Activated CD4-positive, CD25-positive, alpha-beta regulatory T cell (primary cell): ENCODE data around the gene DCAF4.
A peak's percentile ranks its signal among the peaks of the same experiment; 100 is the strongest.

Experiments used
- DNase-seq, 4 experiments: peaks; one replicate each; lab custom pipeline; 2025; lab: John Stamatoyannopoulos, UW

Gene DCAF4

DNA sequence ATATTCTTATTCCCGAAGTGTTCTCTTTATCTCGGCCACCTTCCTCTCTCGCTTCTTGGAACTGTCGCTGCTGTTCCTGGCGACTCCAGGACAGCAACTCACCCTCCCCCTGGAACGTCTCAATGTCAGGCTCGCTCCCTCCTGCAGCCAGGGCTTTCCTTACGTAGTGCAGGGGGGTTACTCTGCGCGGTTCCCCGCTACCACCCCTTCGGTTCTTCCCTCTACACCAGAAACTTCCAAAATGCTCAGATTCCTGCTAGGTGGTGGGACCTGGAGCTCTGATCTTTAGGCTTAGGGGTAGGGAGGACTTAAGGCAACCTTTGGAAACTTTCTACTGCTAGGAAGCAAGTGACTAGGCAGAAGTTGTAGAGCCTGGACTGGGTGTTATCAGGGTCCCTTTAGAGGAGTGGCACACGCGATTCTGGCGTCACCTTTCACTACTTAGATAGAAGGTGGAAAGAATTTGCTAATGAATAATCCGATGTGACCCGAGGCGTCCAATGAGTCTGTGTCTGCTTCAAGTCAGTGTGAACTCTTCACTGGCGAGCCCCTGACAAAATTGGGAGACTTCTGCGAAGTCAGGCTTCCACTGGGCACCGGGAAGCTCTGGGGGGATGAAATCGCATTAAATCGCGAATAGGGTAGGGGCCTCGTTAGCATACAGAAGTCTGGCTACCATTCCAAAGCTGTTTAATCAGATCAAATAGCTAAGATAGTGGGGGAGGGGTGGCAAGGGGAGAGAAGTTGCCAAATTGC lies 31.5 kb upstream of the DCAF4 start:
- DNase-seq = no peak

DNA sequence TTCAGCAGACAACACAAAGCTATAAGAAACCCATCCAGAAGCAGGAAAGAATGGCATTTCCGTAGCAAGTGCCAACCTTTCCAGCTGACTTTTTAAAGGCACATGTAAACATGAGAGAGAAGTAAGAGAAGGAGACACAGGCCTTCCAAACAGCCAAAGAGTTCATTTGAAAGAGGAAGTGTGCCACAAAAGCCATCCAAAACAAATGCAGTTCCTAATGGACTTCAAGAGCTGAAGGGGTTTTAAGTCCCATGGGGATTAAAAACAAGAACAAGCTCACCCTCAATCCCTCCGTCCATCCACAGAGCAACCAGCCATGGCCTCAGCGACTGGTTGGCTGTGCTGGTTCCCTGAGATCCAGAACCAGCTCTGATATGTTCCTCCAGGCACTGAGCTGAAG lies 27.8 kb upstream of the DCAF4 start:
- DNase-seq = no peak

DNA sequence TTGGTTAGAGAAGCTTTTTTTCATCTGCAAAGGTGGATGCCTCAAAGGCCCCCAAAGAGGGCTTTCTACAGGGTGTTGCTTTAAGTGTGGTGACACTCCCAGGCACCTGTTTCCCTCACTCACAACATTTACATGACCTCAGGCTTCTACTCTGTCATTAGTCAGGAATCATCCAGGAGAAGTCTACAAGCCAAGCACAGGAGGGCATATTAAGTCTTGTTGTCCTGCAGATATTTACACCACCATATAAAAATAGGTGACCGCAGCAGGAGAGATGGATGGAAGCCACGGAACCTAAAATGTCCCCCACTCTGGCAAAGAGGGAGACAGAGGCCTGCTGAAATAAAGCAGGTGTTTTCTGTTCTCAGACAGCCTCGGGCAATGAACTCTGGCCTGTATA lies 24.9 kb upstream of the DCAF4 start:
- no peak for DNase-seq

DNA sequence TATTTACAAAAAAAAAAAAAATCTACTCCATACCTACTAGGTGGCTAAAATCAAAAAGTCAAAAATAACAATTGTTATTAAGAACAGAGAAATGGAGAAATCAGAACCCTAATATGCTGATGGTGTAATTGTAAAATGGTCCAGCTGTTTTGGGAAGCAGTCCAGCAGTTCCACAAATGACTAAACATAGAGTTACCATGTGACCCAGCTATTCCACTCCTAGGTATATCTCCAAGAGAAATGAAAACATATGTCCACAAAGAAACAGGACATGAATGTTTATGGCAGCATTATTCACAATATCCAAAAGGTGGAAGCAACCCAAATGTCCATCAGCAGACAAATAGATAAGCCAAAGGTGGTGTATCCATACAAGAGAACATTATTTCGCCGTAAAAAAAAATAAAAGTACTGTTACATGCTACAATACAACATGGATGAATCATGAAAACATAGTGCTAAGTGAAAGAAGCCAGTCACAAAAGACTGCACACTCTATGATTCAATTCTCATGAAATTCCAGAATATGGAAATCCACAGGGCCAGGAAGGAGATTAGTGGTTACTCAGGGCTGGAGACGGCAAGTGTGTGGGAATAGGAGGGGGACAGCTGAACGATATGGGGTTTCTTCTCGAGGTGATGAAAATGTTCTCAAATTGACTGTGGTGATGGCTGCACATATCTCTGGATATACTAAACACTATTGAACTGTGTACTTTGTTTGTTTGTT lies 23.3 kb upstream of the DCAF4 start:
- DNase-seq = no peak

DNA sequence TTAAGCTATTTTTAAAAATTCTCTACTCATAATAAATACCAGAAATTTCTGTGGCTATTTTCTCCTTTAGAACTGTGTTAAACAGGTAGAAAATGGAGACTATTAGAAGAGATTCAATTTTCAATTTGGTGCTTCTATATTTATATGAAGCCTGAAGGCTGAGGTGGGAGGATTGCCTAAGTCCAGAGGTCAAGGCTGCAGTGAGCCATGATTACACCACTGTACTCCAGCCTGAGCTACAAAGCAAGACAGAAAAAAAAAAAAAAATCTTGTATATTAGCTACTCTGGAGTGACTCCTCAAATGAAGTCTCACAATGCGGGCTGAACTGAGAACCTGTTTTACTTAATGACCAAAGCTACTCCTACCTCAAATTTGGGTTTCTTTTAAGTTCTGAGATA lies 22.5 kb upstream of the DCAF4 start:
- DNase-seq = no peak

DNA sequence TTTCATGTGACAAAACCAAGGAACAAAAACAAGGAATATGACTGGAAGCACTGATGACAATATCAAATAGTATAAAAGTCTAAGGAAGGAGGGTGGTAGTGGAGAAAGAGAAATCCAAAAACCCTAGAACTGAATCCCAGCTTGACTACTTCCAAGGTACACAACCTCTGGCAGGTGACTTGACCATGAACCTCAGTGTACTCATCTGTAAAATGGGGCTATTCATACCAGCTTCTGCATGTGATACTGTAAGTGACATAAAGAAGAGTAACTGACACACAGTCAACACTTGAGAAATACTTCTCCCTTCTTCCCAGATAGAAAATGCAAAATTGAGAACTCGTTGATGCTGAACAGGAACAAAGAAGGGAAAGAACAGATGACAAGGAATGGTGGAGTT lies 22.0 kb upstream of the DCAF4 start:
- no peak for DNase-seq

DNA sequence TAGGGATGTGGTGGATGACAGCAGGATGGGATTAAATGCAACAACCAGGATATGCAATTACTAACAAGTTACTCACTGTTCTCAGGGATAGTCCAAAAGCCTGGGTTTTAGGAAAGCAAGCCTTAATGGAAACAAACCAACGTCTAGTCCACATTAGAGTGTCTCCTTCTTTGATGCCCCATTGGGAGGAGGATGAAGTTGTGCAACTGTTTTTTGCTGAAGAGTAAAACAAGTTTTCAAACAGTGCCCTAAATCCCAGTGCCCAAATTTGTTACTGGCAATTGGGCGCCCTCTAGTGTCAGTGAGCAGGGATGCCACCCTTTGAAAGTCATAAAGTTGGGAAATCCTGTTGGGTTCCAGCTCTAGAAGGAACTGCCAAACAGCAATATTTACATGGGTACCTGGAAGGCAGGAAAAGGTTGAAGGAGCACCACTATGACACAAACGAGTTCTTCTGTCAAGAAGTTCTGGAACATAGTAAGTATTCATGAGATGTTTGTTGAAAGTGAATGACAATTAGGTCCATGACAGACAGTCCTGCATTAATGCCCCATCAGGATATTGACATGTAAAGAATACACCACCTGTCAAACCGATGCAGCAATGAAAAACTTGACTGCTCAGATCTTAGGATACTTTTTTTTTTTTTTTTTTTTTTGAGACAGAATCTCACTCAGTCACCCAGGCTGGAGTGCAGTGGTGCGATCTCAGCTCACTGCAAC lies 21.3 kb upstream of the DCAF4 start:
- DNase-seq = peak; percentile 11 to 19 (median 15)

DNA sequence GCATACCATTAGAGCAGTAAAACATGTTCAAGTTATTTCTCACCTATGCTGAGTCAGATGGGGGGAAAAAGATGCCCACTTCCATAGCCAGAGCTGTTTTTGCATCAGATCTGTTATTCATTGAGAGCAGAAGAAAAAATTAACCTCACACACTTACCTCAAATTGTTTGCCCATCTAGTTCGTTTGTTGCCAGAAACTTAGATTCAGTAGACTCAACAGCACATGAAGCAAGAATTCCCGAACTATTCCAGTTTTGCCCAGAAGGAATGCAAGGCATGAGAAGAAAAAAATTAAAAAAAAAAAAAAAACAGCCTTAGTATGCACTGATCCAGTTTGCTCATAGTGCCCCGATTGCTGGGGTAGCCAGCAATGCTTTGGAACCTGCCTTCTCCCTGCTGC lies 19.9 kb upstream of the DCAF4 start:
- DNase-seq = no peak

DNA sequence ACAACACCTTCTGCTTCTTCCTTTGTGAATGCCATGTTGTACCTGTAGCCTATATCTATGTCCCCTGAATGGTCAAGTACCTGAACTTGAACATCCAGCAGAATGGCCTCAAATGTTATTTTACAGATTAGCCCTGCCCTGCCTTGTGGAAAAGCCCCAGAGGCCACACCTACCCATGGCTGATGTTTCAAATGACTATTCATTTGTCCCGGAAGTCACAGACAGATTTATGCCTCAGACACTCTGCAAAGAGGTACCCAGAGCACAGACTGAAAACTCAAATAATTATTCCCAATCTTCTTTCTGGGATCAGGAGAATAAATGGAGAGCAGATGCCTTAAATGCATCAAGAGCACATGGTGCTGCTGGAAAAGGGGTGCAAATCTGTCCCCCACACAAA lies 19.4 kb upstream of the DCAF4 start:
- no peak for DNase-seq

DNA sequence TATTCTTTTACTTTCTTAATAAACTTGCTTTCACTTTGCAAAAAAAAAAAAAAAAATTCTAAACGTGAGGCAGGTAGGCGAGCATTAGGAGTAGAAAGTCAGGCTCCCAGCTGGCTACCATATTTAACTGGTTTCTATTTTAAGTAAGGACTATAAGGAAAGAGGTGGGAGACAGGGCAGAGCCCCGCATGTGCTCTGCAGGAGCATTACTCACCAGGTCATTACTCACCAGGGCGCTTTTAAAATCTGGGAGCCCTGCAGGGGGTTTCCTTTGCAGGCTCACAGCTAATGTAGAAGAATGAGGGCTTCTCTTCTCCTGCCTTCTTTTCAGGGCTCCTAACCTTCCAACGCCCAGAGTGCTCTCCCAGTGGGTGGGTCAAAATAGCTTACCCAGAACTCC lies 18.4 kb upstream of the DCAF4 start:
- DNase-seq = no peak

DNA sequence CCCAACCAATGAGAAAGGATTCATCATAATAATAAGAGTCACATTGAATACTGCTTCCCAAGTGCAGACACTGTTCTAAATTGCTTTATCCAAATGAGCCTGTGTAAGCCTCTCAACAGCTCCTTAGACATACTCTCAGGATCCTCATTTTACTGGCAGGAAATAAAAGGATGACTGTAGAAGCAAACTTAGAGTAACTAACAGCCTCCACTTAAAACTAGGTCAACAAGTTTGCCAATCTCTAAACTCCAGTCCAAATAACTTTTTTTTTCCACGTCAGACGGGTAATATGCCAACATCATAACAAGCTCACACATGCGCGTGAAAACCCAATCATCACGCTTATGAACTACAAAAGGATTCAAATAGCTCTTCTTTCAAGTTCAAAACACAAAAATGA lies 17.1 kb upstream of the DCAF4 start:
- no peak for DNase-seq

DNA sequence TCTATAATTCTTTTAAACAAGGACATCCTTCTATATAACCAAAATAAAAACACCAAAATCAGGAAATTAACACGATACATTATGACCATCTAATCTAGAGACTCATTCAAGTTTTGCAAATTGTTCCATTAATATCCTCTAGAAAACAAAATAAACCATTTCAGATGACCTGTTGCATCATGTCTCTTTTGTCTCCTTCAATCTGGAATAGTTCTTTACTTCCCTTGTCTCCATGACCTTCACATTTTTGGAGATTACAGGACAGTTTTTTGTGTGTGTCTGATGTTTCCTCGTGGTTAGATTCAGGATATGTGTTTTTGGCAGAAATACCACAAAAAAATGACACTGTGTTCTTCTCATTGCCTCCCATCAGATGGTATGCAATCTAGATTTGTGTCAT lies 12.5 kb upstream of the DCAF4 start:
- DNase-seq = no peak

DNA sequence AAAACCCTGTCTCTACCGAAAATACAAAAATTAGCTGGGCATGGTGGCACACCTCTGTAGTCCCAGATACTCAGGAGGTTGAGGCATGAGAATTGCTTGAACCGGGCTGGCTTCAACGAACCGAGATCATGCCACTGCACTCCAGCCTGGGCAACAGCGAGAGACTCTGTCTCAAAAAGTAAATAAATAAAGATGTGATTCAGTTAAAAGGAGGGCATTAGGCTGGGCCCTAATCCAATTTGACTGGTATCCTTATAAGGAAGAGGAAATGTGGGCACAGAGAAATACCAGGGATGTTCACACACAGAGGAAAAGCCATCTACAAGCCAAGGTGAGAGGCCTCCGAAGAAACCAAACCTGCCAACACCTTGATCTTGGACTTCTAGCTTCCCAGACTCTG lies 10.1 kb upstream of the DCAF4 start:
- no peak for DNase-seq

DNA sequence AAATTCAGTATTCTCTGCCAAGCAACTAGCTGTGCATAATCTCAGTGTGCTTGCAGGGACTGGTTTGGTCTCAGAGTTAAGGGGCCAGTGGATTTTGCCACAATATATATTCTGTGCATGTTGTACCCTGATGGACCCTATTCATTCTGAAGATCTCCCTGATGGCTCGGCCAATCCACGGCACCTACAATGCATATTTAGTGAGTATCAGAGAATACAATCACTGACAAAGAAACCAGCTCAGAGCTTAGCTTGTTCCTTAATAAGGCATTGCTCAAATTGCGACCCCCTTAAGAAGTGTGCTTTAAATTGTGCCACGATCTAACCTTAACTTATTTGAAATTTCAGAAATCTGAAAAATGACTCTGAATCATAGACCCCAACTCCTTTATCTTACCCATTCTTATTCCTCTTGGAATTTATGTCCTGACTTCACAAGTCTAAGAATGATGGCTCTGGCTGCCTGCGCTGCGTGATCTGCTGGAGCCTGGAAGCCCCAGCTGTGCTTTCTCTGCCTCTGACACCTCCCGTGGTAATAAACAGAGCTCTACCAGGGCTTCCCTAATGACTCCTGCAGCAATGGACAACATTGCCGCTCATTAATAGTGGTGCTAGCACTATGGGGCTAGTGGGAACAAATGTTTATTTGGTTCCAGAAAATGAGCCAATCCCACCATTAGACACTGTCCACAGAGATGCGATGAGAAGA lies 9.0 kb upstream of the DCAF4 start:
- DNase-seq = no peak

DNA sequence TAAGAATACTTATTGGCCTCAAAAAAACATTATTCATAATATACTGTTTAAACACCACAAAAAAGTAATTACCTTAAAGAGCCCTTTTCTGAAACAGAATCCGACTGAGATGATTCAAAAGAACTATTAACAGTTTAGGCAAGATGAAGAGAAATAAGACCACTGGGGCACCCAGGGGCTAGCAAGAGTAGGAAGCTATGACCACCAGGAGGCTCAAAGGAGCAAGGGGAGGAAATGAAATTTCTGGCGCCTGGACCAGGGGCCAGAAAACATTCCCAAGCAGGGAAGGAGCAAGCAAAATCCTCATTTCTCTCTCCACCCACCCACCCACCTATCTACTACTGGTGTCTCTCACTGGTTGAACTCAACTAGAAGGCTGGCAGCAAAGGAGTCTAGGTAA lies 6.3 kb upstream of the DCAF4 start:
- DNase-seq = no peak

DNA sequence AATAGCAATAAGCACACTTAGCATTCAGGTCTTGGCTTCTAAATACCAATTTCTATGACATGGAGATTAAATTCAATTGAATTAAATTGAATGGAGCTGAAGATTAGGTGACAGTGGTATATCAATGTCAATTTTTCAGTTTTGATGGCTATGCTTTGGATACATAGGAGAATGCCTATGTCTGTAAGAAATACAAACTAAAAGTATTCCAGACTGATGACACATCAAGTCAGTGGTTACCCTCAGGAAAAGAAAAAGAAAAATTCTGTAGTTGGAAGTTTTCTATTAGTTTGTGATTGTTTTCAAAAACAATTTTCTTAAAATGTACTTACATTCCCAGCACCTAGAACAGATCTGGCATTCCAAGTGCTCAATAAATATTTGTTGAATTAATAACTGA lies 4.9 kb upstream of the DCAF4 start:
- no peak for DNase-seq

DNA sequence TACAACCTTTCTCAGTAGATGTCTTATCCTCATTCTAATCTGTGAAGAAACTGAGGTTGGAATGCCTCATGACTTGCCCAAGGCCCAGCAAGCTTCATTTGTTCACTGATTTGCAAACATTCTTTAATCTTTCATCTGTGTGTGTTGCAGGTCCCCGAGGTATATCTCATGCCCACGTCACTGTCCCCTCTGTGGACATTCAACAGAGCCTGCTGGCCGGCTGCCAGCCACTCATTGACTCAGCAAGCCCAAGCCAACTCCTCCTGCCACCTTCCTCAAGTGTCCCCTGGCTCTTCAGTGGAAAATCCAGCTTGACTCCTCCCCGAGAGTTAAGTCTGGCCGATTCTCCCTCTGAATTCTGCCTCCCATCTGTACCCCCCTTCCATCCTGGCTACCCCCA lies 1.9 kb upstream of the DCAF4 start:
- DNase-seq = no peak

DNA sequence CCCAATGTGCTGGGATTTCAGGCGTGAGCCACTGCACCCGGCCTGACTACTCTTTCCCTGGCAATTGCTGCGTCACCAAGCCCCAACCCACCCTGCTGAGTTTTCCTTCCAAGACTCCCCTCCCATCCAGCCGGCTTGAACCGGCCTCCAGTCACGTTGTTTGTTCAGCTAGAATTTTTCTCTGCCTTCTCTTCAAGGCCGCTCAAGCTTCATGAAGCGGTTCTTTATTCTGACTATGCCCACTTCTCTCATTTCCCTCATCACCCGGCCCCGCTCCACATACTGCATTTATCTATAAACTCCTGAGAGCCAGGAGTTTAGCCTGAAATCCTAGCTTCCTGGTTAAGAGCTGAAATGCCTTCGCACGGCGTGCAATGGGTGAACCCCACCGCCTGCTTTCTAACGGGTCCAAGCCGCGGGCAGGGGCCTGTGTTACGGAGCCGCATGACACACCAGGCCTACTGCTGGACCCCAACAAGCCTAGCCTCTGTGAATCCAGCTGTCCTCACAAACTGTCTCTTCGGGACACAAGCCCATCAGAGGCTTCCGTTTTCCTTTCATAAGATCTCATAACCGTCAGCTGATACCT lies 999 bp upstream of the DCAF4 start:
- DNase-seq = no peak

DNA sequence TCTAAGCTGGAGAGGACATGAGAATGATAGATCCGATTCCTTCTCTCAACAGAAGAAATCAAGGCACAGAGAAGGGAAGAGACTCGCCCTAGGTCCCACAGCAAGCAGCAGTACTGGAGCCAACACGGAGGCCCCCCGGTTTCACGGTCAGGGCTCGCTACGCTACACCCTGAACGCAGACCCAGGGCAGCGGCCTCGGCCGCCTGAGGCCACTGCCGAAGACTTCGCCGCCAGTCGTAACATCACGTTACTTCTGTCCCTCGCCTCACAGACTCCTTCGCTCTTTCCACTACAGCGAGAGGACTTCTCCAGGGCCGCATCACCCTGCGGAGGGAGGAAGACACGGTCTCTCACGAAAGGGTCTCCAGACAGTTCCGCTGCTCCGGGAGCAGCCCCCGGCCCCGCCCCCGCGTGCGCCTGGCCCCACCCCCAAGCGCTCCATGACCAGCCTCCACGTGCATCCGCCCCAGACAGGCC lies 411 bp upstream of the DCAF4 start:
- DNase-seq = no peak

DNA sequence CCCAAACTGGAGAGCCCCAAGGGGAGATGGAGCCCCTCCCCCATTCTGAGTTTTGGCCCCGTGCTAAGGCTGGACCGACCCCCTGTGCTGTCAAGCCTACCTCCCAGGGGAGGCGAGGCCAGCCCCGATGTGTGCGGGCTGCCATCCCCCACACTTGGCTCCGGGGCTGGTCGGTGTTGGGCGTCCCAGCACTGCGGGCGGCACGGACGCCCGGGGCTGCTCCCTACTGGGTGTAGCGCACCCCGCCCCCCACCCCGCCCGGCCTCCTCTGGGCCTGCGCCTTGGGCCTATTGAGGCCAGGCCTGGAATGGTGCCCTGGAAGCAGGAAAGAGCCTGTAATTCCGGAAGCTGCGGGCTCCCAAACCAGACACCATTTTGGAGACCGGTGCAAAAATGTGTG lies 2.6 kb downstream of the DCAF4 start:
- no peak for DNase-seq

DNA sequence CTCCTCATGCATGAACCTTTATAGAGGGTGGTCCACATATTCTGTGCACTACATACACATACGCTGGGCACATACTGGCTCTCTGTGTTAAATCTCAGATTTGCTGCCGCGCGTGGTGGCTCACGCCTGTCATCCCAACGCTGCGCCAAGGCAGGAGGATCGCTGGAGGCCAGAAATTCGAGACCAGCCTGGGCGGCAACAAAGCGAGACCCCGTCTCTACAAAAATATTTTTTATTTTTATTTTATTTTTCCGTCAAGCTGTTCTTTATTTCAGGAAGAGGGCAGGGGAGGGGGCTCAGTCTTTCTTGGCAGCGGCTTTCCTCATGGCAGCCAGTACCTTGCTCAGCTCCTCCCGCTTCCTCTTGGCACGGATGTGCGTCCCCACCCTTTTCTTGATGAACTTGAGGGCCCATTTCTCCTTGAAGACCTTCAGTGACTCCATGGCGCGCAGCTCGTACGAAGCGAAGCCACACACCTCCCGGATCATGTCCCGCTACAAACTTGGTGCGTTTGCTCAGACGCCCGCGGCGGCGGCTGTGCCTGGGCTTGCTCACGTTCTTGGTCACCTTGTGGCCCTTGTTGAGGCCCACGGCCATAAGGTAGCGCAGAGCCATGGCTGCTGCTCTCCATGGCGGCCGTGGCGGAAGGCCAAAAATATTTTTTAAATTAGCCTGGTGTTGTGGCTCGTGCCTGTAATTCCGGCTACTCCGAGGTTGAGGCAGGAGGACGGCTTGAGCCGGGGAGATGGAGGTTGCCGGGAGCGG lies 3.2 kb downstream of the DCAF4 start:
- DNase-seq = no peak
